Body of pancreas (tissue), 4 donors: Measurements from ENCODE around the gene WDR37.

Experiments
- CTCF ChIP-seq, 7 experiments: fragments of 450-650 bp in 4 of 7; fragments of 200-600 bp in 3 of 7; sonication (generic) in 3 of 7; IDR thresholded peaks; one replicate each; pipeline ENCODE4 v1.5.1; 2016 to 2019; ENCODE audit warnings: antibody characterized with exemption in 7 of 7
- POLR2A ChIP-seq, 3 donors: fragments of 450-650 bp; IDR thresholded peaks; one replicate each; pipeline ENCODE4 v1.6.1; 2016; ENCODE audit warnings: antibody characterized with exemption in 3 of 3, mild to moderate bottlenecking in 2 of 3

- TF ChIP-seq CTCF (IDR thresholded peaks at IDR 0.05) = no peak
- no peak for TF ChIP-seq POLR2A (IDR thresholded peaks at IDR 0.05)
Observed at GRCh38 chr10:1100143-1100542, 44.0 kb downstream of the WDR37 start.
